Pancreas (tissue), 10 donors: ENCODE data around the gene RAB3IL1. TPM values are rescaled to one million over a fixed set of nuclear protein-coding genes. Genes with fewer than 3 reads are reported as not detected.

Experiments
- ATAC-seq, 4 donors: fragments of 200-7000 bp; cut with Tn5 transposase; one replicate each; pipeline versions ENCODE4 v1.8.0 to v1.9.1; 2020; ENCODE audit warnings: mild to moderate bottlenecking in 4 of 4, moderate library complexity in 4 of 4
- DNase-seq, 6 donors: peaks; one replicate each; pipeline ENCODE4 v3.0.0-alpha.2; 2020
- FAIRE-seq: peaks from 2 replicates; lab custom pipeline; 2012; peaks lifted over from hg19 to GRCh38; lab: Jason Lieb, UNC
- H3K27ac ChIP-seq, 4 donors: fragments of 200-600 bp; sonication (generic); 1 replicate in 3 of 4; 2 replicates in 1 of 4; pipeline versions ENCODE4 v1.5.0 to v1.8.0; 2020
- H3K27me3 ChIP-seq, 4 donors: fragments of 200-600 bp; one replicate each; pipeline ENCODE4 v1.8.0; 2021
- H3K36me3 ChIP-seq, 3 donors: fragments of 200-600 bp; sonication (generic) in 1 of 3; one replicate each; pipeline versions ENCODE4 v1.5.0 to v1.8.0; 2020 to 2021
- H3K4me1 ChIP-seq, 3 donors: fragments of 200-600 bp; one replicate each; pipeline ENCODE4 v1.8.0; 2021
- H3K4me3 ChIP-seq, 4 donors: fragments of 200-600 bp; sonication (generic) in 2 of 4; one replicate each; pipeline versions ENCODE4 v1.5.0 to v1.8.0; 2020 to 2021
- H3K9me3 ChIP-seq, 4 donors: fragments of 200-600 bp; one replicate each; pipeline ENCODE4 v1.8.0; 2021
- WGBS, 2 donors: extraction: QIAGEN DNeasy Blood & Tissue Kit; methylation state at CpG; one replicate each; pipeline ENCODE4 v1.1.7; 2013; 5-methylcytosine and 5-hydroxymethylcytosine counted together
- intact Hi-C, 3 donors: fragments of 100-400 bp; cut with DNase I; formaldehyde crosslinking; loops; one replicate each; pipeline versions ENCODE4 v1.11.1 to v1.14.2; 2022
- polyA plus RNA-seq, 2 donors: library from polyadenylated mRNA; stranded (reverse); fragments of 200-250 nt; gene quantifications; one replicate each; pipeline ENCODE4 v1.2.3, GENCODE V29; 2013
- total RNA-seq, 6 donors: library from RNA; stranded (reverse); fragmentation: NEBNext Ultra II Directional in 4 of 6; extraction: Animal tissue kit (Norgen Biotek cat#: 25700) in 4 of 6; gene quantifications; one replicate each; pipeline versions ENCODE4 v1.2.1 to v1.2.4, GENCODE V29; 2021 to 2023
- TF ChIP-seq, protein P1 (sequence below), 4 donors: fragments of 200-600 bp; sonication (generic) in 3 of 4; IDR thresholded peaks; one replicate each; pipeline versions ENCODE4 v1.5.0 to v1.8.0; 2021; ENCODE audit warnings: antibody characterized with exemption in 4 of 4
- donor health status: healthy with polysubstance abuse.
- donor health status: DM: no; HTN: no; CAD: no; lungs with moderate emphysema.
- donor health status: DM: no; HTN: no; CAD: no.
- donor health status: control.
- donor health status: control.
- donor health status: Bipolar disorder and iron deficiency.
- donor health status: DM: yes; HTN: yes; CAD: no.
- donor health status: DM: no; HTN: no; CAD: no.
- donor health status: DM: no; HTN: no; CAD: no.
- donor health status: DM: yes; HTN: yes; CAD: no.

Gene RAB3IL1
- total and polyA plus RNA-seq, 8 donors: 1.9 to 5.6 (median 3.2) TPM

DNA sequence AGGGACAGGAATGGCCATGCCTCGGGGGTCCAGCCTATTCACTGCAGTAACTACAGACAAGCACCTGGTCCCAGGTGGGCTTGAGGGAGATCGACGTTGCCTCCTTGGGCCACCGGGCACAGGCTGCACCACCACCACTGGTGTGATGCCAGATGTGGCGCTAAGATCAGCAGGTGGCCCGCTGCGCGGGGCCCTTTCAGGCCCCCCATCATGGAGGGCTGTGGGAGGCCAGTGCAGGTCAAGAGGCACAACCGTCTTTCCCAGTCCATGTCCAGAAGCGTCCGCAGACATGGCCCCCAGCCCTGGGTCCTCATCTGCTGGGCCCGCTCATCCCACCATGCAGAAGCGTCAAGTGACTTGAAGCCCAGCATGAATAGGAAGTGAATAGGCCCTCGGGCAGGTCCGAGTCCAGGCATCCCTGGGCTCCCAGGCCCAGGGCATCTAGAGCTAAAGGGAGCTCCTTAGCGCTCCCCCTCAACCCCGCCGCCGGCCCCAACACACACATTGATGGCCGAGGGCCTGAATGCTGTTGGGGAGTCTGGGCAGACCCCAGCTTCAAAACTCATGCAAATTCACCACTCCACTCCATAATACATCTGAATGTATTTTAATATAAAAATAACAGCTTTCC lies 44.3 kb downstream of the RAB3IL1 start:
- Histone ChIP-seq H3K4me1 (no peaks in the 10 kb centered on the region), H3K36me3 (no peaks in the 10 kb centered on the region), H3K9me3 (no peaks in the 10 kb centered on the region), H3K27me3 (no peaks in the 10 kb centered on the region), H3K27ac (no peak overlapping the region), H3K4me3 (no peak overlapping the region)
- DNase-seq: peak in 1 of 6 donors; percentile 53
- TF ChIP-seq, protein P1, sequence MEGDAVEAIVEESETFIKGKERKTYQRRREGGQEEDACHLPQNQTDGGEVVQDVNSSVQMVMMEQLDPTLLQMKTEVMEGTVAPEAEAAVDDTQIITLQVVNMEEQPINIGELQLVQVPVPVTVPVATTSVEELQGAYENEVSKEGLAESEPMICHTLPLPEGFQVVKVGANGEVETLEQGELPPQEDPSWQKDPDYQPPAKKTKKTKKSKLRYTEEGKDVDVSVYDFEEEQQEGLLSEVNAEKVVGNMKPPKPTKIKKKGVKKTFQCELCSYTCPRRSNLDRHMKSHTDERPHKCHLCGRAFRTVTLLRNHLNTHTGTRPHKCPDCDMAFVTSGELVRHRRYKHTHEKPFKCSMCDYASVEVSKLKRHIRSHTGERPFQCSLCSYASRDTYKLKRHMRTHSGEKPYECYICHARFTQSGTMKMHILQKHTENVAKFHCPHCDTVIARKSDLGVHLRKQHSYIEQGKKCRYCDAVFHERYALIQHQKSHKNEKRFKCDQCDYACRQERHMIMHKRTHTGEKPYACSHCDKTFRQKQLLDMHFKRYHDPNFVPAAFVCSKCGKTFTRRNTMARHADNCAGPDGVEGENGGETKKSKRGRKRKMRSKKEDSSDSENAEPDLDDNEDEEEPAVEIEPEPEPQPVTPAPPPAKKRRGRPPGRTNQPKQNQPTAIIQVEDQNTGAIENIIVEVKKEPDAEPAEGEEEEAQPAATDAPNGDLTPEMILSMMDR (IDR thresholded peaks at IDR 0.05): no peak
- FAIRE-seq: no peak
- WGBS, 2 donors: 87 to 90% methylated on average over 20 of the region's 20 CpGs
- no peak for ATAC-seq
- intact Hi-C loops: no loop called here

DNA sequence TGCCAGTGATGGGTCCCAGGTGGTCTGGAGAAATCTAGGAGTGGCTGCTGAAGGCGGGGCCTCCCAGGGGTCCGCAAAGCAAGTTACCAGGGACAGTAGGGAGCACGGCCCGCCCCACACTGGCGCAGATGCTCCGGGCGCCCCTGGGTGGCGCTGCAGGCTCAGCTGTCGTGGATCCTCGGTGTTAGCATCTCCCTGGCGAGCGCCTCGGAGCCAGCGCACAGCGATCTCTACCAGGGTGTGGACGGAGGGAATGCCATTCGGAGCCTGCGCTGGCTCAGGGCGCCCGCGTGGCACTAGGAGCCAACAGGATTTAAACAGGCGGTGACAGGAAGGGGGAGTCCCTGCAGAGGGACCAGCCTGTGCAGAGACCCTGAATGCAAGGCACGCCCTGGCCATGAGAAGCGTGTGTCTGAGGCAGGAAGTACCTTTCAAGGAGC lies 46.2 kb downstream of the RAB3IL1 start:
- no peaks in the 10 kb centered on the region for H3K9me3 ChIP-seq
- TF ChIP-seq, protein P1 (IDR thresholded peaks at IDR 0.05): peak; percentile 59 to 79 (median 68)
- H3K4me3 ChIP-seq: no peak overlapping the region
- no peaks in the 10 kb centered on the region for H3K36me3 ChIP-seq
- WGBS, 2 donors: 8 to 11% methylated on average over 24 of the region's 24 CpGs
- H3K4me1 ChIP-seq: no peaks in the 10 kb centered on the region
- intact Hi-C loops: no loop called here
- peak; percentile 32 to 85 (median 63) for DNase-seq
- no peak for FAIRE-seq
- H3K27ac ChIP-seq: no peak overlapping the region
- ATAC-seq: peak; percentile 82 to 97 (median 92)
- H3K27me3 ChIP-seq: no peaks in the 10 kb centered on the region

DNA sequence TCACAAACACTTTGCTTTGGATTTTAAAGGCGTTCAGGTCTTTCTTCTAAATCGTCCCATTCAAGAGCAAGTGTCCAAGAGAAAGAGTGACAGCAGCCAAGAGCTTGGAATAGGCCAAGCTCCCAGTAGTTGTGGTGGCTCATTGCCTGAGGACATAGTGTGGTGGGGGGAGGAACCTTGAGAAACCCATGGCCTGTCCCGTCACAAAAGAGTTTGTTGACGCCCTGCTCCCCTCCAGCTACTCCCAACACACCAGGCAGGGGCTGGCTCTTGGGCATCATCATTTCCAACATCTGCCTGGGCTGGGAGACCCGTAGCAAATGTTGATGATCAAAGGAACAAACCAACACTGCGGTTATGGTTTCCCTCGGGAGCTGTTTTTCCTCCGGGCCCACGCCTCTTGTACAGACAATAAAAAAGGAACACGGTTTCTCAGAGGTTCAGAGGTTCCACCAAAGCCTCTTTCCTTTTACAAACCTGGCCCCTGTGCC lies 46.8 kb downstream of the RAB3IL1 start:
- WGBS, 2 donors: 54 to 60% methylated on average over 10 of the region's 10 CpGs
- TF ChIP-seq, protein P1 (IDR thresholded peaks at IDR 0.05): no peak
- intact Hi-C loops: no loop called here
- Histone ChIP-seq H3K9me3 (no peaks in the 10 kb centered on the region), H3K27me3 (no peaks in the 10 kb centered on the region), H3K4me1 (no peaks in the 10 kb centered on the region), H3K36me3 (no peaks in the 10 kb centered on the region), H3K4me3 (no peak overlapping the region), H3K27ac (no peak overlapping the region)
- DNase-seq (no peak), ATAC-seq (no peak), FAIRE-seq (no peak)

DNA sequence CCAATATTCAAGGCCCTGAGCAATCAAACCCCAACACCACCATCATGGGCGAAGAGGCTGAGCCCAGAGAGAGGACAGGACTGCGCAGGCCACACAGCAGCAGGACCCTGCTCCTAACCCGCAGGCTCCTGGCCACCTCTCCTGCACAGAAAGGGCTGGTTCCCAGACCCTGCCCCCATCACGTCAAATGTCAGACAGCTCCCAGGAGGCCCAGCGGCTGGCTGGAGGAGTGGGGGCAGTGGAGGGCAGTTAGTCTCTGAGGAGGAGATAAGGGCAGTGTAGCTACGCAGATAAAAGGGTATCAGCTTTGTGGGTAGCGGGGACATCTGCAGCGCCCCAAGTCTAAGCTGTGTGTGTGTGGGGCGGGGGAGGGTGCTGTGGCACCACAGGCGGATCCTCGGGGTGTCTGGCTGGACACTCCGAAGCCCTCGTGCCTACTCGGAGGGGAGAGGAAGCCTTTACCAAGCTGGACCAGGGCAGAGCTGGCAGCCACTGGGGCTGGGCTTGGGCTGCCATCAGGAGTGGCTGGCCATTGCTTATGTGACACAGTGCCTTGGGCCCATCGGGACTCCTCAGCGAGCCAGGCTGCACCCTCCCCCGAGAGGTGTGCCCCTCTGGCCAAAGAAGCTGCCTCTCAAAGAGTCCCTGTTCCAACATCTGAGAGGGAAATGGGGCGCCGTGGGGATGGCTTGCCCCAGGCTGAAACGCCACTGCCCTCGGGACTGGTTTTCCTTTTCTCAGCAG lies 47.5 kb downstream of the RAB3IL1 start:
- no peak for ATAC-seq
- no peaks in the 10 kb centered on the region for H3K4me1 ChIP-seq
- FAIRE-seq: no peak
- peak in 1 of 6 donors; percentile 45 for DNase-seq
- no peaks in the 10 kb centered on the region for H3K36me3 ChIP-seq
- no peak overlapping the region for H3K4me3 ChIP-seq
- intact Hi-C loops: no loop called here
- H3K9me3 ChIP-seq: no peaks in the 10 kb centered on the region
- H3K27me3 ChIP-seq: no peaks in the 10 kb centered on the region
- no peak overlapping the region for H3K27ac ChIP-seq
- TF ChIP-seq, protein P1 (IDR thresholded peaks at IDR 0.05): no peak
- 67 to 68% methylated on average over 21 of the region's 21 CpGs for WGBS, 2 donors

DNA sequence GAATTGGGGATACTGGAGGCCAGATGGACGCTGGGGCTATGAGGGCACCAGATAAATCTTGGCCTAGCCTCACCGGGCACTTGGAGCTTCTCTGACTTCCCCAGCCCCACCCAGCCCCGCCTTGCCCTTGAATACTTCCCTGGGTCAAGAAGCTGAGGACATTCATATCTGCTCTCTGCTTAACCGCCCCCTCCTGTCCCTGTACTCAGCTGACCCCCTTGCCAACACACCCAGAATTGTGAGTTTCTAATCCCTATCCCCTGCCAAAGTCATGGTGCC lies 48.0 kb downstream of the RAB3IL1 start:
- H3K4me3 ChIP-seq: no peak overlapping the region
- H3K36me3 ChIP-seq: no peaks in the 10 kb centered on the region
- DNase-seq (no peak), ATAC-seq (no peak), FAIRE-seq (no peak)
- 69% methylated on average over 4 of the region's 4 CpGs for WGBS, 2 donors
- TF ChIP-seq, protein P1 (IDR thresholded peaks at IDR 0.05): no peak
- no peaks in the 10 kb centered on the region for H3K27me3 ChIP-seq
- intact Hi-C loops: no loop called here
- no peak overlapping the region for H3K27ac ChIP-seq
- H3K4me1 ChIP-seq: no peaks in the 10 kb centered on the region
- H3K9me3 ChIP-seq: no peaks in the 10 kb centered on the region
